HG03469 (cell line): ENCODE results near the gene OR5K2.

Experiments used
- ATAC-seq: cut with Tn5 transposase; IDR thresholded peaks from one replicate; pipeline ENCODE4 v1.9.1; 2021; ENCODE audit warnings: mild to moderate bottlenecking, moderate library complexity, moderate number of reproducible peaks; ENCODE audit not compliant: unreplicated experiment

The OR5K2 gene

DNA sequence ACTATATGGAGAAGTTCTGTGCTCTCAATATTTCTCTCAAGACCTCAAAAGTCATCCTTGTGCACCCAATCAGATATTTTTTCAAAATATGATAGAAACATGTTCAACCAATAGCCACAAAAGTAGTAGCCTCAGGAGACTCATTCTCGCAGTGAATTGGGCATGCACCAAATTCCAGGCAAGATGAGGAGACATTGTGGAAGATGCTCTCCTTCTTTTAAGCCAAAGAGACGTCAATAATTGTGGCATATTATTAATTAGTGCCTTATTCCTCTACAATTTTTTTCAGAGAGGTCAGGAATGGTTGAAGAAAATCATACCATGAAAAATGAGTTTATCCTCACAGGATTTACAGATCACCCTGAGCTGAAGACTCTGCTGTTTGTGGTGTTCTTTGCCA lies at the start of gene OR5K2:
TSS of gene OR5K2 (plus strand) at position 301 of the 400 bp plus-strand sequence. CDS start at position 301, 0 bp downstream.
- no peak for ATAC-seq

DNA sequence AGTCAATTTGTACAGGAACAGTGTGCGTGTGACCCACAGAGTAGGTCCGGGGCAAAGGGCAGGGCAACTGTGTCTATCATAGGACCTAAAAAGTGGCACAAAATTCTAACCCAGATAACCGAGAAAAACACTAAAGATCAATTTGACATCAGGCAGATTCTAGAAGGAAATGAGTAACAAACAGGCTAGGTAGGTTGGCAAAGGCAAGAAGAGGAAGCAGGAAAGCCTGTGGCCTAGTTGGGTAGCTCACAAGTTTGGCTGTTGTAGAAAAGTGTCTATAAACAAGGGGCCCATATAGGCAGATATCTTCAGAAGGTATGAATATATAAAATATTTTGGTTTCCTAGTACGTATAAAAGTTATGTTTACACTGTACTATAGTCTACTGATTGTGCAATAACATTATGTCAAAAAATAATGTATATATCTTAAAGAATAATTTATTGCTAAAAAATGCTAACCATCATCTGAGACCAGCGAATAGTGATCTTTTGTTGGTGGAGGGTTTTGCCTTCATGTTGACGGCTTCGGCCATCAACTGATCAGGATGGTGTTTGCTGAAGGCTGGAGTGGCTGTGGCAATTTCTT lies 47.8 kb upstream of the OR5K2 start:
- no peak for ATAC-seq

DNA sequence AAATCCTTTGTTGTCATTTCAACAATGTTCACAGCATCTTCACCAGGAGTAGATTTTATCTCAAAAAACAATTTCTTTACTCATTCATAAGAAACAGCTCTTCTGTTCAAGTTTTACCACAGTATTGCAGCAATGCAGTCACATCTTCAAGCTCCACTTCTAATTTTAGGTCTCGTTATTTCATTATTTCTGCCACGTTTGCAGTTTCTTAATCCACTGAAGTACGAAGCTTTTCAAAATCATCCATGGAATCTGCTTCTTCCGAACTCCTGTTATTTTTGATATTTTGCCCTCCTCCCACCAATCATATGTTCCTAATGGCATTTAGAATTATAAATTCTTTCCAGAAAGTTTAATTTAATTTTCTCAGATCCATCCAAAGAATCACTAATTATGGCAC lies 47.1 kb upstream of the OR5K2 start:
- no peak for ATAC-seq

DNA sequence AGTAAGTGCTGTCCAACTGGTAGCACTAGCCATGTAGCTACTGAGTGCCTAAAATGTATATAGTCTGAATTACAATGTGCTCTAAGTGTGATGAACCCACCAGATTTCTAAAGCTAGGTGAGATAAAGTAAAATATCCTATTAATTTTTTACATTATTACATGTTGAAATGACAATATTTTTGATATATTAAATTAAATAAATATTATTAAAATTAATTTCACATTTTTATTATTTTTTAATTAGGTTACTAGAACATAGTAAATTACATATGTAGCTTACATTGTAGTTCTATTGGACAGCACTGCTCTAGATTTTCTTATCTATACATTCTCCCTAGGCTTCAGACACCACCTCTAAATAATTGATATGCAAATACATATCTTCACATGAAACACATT lies 43.7 kb upstream of the OR5K2 start:
- no peak for ATAC-seq

DNA sequence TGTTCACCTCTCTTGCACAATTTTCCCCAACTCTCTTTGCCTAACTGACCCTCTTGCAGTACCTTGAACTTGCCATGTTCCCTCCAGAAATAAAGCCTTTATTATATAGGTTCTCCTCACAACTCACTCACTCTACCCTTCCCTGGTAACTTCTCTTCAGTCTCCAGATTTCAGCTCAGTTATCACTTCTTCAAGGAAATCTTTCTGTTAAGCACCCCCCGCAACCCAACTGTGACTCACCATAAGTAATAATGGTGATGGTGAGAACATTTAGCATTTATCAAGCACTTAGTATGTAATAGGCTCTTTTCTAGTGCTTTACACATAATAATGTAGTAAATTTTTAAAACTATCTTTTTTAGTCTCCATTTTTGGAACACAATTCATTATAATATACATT lies 42.6 kb upstream of the OR5K2 start:
- ATAC-seq, result no peak

DNA sequence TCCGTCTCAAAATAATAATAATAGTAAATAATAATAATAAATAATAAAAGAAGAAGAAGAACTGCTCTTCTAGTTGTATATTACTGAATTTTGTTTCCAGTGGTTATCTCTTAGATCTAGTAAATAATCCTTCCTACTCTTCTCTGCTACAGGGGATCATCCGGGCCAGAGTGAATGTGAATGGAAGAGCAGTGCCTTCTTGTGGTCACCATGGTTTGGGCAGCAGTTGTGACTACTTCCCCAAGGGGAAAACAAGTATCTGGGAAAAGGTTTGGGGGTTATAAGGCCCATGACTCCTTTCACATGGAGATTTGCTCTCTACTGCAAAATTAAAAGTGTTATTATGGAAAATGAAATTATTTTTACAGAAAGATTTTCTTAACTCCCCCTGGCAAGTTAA lies 39.9 kb upstream of the OR5K2 start:
- ATAC-seq, result no peak

DNA sequence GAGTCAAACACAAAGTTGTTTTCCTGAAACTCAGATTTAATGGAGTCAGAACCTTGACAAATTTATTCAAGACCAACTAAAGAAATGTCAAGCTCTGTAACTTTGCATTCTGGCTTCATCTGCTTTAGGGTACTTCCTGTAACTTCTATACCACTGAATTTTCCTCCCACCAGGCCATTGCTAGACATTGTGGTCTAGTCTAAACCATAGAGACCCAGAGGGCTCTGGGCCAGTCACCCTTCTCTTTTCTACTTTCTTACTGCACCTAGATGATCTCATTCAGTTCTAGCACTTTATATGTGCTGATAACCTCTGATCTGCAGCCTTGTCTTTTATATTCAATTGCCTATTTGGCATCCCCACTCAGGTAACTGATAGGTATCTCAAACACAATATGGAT lies 37.3 kb upstream of the OR5K2 start:
- peak; percentile 62 for ATAC-seq

DNA sequence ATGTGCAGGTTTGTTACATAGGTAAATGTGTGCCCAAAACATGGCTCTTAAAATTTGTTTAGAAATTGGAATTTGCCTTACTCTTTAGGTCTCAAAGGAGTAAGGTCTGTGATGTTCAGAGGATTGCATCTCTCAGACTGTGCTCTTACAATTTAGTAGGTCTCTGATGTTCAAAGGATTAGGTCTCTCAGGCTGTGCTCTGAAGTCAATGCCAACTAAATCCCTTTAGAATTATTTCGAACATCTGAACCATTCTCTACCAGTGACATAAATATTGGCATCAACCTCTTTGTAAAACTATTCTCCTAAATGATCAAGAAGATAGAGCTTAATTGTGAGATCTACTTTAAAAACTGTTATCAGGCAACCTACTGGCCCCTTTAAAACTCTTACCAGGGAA lies 34.6 kb upstream of the OR5K2 start, which contains the start of gene OR5K1:
TSS of gene OR5K1 (plus strand) at position 301 of the 400 bp plus-strand sequence. CDS start 6,376 bp downstream, outside the sequence.
- no peak for ATAC-seq

DNA sequence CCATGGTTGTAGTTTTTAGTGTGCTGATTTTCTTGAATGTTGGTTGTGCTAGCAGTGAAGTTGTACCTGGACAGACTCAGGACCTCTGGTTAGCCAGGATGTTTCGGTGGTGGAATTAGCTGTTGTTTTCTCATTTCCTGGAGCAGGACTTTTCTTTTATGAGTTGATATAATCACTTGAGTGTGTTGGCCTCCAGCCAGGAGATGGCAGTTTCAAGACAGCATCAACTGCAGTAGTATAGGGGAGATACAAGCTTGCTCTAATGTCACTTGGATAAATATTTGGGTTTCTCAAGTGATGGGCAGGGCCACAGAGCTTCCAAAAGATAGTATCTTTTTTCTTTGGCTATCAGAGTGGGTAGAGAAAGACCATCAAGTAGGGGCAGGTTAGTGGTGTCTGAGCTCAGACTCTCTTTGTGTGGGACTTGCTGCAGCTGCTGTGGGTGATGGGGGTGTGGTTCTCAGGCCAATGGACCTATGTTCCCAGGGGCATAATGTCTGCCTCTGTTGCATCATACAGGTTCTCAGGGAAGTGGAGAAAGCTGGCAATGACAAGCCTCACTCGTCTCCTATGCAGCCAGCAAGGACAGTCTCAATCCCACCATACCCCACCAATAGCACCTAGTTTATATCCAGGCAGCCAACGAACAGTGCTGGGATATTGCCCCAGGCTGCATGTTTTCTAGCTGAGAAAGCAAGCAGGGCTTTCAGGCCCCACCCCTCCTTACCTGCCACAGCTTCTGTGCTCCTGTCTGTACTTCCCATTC lies 14.6 kb upstream of the OR5K2 start:
- no peak for ATAC-seq

DNA sequence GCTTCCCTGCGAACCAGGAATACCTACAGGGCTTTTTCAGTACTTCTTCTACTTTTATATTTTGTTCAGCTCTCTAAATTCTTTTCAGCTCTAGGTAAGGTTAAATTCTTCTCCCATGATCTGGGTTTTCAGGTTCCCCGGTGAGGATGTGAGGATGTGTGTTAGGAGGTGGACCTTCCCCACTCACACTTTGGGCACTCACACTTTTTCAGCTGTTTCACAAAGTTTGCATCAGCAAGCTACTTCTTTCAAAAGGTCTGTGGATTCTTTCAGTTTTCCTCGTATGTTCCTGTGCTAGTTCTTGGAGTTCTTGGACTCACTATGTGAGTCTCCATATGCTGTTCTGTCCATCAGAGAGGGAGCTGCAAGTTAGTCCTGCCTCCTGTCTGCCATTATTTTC lies 13.9 kb upstream of the OR5K2 start:
- ATAC-seq, result no peak

DNA sequence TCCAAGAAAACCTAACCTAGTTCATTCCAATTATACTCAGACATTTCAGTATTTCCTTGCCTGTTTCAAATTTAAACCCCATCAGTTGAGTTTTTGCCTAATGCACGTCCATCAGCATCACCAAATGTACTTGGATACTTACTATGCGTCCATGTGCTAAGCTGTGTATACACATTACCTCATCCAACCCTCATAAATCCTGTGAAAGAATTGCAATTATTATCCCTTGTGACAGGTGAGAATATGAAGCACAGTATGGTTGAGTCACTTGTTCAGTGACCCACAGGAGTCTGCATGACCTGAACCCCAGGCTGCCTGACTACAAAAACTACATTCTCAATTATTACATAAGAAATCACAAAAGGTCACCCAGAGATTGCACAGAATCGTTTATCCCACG lies 2.5 kb downstream of the OR5K2 start:
- no peak for ATAC-seq

DNA sequence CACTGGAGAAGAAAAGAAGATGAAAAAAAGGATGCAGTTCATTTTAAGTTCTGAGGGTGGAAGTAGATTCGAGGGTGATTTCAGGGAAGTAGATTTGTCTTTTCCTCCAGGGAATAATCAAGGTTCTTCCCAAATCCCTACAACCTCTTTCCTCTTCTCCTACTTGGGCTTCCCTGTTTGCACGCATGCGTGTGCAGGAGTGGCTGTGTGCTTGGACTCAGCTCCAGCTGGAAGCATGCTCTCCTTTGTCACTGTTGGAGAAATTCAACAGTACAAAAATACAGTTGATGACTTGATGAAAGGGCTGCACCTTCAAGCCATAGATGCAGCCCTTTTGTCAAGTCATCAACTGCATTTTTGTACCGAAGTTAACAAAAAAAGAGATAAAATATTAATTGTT lies 3.8 kb downstream of the OR5K2 start:
- ATAC-seq, result no peak

DNA sequence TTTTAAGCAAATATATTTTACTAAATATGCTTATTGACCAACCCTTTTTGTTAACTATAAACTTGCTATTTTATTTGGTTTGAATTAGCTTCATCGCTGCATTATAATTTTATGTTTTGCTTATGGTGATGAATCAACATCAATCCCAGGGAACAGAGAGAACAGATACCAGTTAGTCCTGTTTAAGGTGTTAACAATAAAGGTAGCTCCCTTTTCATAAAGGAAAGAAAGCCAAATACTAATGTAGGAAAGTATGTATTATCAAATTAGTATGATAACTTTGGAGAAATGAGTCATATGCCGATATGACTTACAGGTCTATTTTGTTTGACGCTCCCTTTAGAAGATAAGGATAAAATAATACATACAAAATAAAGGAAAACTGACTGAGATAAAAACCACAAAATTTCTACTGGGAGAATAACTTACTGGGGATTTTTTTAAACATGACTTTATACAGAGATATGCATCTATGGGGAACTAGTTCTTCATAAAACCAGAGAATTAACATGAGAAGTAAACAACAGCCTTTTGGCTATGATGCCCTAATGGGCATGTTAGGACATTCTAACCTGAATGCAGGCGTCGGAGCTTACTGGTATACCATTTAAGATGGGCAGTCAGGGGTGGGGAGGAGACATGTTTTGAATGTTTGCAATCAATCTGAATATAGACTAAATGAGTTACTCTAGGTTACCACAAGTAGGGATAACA lies 4.5 kb downstream of the OR5K2 start:
- no peak for ATAC-seq

DNA sequence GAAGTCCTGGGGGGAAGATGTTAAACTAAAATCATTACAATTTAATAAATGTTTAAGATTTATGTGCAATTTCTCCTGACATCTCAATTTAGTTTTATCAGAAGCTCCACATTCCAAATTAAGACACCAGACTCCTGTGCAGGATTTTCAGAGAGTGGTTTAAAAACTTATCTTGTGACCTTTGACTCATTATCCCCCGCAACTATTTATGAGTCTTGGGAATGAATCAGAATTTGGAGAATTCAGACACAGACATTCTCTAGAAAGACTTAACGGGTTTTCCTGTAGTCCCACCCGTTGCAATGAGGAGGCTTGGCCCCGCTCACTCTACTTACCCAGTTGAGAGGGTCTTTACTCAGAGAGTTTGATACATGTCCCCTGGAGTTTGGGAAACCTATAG lies 7.1 kb downstream of the OR5K2 start:
- no peak for ATAC-seq

DNA sequence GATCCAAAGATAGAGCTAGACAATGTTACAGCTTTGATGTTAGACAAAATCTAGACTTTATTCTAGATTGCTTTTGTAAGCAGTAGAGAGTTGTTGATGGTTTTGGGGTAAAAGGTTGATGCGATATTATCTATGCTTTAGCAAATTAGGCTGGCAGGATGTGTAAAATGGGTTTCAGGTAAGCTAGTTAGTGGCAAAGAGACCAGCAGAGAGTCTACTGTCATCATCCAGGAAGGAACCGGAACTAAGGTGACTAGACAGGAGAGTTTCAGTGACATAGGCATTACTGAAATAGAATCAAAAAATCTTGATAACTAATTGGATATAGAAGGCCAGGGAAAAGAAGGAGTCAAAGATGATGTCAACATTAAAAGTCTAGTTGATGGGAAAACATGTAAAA lies 11.1 kb downstream of the OR5K2 start:
- ATAC-seq, result no peak

DNA sequence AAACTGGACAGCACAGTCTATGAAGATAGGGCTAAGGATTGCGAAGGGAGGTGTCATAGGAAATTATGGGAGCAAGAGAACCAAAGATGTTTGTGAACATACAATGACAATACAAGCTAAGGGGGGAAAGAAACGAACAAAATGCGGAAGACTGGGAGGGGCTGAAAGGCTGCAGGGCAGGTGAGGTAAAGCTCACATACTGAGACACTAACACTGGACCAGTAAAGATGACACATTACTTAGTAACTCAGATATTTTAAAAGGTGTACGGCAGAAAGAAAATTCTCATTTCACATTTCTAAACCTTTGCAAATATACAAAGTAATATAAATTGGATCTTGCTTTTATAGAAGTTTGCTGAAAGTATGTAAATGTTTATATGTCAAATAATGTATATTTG lies 15.1 kb downstream of the OR5K2 start:
- ATAC-seq, result no peak

DNA sequence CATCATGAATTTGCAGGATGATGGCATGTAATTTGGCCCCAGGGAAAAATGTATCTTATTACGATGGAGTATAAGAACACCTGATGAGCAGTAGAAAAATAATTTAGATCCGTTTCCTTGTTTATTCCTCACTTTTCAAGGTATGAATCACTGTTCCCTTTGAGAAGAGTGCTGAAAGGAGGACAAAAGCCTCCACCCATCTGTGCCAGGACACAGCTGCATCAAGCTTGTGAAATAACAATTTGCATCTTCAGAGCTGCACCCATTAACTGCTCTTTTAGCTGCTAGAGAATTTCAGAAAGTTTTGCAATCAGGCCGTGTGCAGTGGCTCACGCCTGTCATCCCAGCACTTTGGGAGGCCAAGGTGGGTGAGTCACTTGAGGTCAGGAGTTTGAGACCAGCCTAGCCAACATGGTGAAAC lies 15.6 kb downstream of the OR5K2 start:
- no peak for ATAC-seq

DNA sequence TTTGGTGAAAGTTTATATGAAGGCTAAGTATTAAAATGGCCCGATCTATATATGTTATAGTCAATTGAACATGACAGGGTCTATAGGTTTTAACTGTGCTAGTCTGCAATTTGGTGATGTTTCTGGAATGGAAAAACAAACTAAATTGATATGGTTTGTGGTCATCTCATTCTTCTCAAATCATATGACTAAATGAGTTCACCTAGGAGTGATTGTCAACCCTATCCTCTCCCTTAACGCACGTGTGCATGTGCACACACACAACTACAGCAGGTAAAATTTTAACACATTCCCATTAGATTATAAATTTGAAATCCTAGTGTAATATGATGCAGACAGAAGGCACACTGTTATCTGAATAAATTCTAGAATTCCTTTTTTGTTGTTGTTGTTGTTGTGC lies 16.3 kb downstream of the OR5K2 start:
- no peak for ATAC-seq

DNA sequence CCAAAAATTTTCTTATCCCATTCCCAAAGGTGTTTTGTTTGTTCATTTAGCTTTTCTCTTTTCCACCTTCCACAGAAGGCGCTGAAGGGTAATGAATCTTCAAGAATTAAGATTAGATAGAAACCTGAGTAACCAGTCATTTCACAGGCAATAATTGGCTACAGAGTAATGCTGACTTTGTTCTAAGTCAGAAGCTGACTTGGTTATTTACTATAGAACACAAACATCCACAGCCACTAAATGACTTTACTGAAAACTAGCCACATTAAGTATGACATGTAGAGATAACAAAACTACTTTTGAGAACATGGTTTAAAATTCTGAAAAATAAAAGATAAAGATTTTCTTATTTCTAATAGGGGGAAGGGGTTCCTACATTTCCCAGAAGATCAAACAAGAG lies 17.5 kb downstream of the OR5K2 start:
- no peak for ATAC-seq

DNA sequence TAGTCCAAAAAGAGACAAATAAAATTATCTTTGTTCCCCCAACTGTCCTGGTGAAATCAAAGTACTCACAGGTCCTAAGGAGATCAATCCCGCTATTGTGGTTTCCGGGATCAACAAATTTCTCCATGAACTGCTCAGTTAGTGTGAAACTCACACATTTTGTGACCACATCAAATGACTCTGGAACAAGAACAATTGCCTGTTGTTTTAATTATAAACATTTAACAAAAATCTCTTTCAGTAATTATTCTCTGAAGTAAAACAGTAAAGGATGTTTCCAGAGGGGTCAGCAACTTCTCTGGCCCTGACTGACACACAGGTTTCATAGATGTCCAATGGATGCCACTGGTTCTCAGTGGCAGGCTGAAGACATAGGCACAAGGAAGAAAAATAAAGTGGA lies 21.3 kb downstream of the OR5K2 start:
- ATAC-seq, result no peak

DNA sequence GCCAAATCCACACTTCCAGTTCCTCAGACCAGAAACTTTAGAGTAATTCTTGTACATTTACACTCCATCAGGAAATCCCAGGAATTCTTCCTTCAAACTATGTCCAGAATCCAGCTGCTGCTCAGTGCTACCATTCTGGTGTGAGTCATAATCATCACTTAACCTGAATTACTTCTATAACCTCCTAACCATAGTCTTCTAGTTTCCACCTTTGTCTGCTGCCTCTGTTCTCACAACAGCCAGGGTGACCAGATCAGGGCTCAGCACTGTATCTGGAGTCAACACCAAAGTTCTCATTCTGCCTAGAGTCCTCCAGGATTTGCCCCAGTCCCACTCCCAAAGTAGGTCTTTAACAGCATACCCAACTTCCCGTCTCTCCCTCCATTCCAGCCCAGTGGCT lies 21.9 kb downstream of the OR5K2 start:
- no peak for ATAC-seq
